ENCODE results near the gene G3BP1. TPM values are rescaled to one million over a fixed set of nuclear protein-coding genes. Genes with fewer than 3 reads are reported as not detected.
A peak's percentile ranks its signal among the peaks of the same experiment; 100 is the strongest.

Gene G3BP1
- total RNA-seq, 2 donors from 2014 or later = 64.7 to 182 TPM

DNA sequence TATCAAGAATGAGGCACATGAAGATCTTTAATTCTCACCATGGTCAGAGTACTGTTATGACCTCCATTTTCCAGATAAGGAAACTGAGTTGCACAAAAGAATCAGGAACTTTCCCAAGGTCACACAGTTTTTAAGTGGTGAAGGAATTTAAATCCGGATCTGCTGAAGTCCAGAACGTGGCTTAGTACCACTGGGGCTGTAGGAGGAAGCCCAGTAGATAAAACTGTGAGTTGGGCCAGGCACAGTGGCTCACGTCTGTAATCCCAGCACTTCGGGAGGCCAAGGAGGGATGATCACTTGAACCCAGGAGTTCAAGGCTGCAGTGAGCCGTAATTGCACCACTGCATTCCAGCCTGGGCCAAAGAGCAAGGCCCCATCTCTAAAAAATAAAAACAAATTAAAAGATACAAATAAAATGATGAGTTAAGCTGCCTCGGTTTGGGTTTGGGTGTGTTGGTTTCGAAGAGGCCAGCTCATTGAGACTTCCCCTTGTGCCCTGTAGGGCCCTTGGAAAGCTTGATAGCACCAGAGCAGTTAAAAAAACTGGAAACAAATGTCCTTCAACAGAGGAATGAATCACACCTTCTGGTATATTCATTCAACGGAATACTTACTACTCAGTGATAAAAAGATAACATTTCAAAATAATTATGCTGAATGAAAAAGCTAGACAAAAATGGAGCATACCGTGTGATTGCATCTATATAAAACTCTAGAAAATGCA lies 33.5 kb upstream of the G3BP1 start:
- Histone ChIP-seq H3K4me1 (ENCODE audit: control insufficient read depth in 1 of 2, low read depth in 2 of 2) (peaks cover 28 to 46% of the 10 kb centered on the region in 2 donors), H3K36me3 (no peaks in the 10 kb centered on the region), H3K27ac (no peak overlapping the region), H3K27me3 (replicated peaks; ENCODE audit: insufficient read depth) (no peaks in the 10 kb centered on the region), H3K9me3 (no peaks in the 10 kb centered on the region), H3K4me3 (no peak overlapping the region)
- DNase-seq (ENCODE audit: low spot score) (no peak), ATAC-seq (ENCODE audit: insufficient number of reproducible peaks, low FRiP score, low read depth) (no peak)
- TF ChIP-seq, protein P1, sequence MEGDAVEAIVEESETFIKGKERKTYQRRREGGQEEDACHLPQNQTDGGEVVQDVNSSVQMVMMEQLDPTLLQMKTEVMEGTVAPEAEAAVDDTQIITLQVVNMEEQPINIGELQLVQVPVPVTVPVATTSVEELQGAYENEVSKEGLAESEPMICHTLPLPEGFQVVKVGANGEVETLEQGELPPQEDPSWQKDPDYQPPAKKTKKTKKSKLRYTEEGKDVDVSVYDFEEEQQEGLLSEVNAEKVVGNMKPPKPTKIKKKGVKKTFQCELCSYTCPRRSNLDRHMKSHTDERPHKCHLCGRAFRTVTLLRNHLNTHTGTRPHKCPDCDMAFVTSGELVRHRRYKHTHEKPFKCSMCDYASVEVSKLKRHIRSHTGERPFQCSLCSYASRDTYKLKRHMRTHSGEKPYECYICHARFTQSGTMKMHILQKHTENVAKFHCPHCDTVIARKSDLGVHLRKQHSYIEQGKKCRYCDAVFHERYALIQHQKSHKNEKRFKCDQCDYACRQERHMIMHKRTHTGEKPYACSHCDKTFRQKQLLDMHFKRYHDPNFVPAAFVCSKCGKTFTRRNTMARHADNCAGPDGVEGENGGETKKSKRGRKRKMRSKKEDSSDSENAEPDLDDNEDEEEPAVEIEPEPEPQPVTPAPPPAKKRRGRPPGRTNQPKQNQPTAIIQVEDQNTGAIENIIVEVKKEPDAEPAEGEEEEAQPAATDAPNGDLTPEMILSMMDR (IDR thresholded peaks at IDR 0.05) = no peak

DNA sequence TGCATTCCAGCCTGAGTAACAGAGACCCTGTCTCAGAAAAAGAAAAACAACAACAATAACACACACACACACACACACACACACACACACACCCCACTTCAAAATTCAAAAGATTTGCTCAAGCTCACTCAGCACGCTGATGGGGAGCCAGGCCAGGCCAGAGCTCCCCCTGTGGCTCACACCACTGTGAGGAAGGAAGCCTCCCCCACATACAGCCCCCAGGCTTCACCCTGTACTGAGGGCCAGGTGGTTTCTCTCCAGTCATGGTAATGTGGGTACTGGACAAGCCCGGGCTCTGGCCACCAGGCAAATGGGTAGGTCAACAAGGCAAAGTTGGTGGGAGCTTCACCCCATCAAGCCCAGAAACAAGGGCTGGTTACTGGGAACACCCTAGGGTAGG lies 32.4 kb upstream of the G3BP1 start:
- ATAC-seq (ENCODE audit: insufficient number of reproducible peaks, low FRiP score, low read depth) (no peak), DNase-seq (ENCODE audit: low spot score) (no peak)
- H3K9me3 ChIP-seq = no peaks in the 10 kb centered on the region
- H3K27ac ChIP-seq = peak overlapping the region; percentile 75 to 77
- no peaks in the 10 kb centered on the region for H3K36me3 ChIP-seq
- TF ChIP-seq, protein P1 (IDR thresholded peaks at IDR 0.05) = no peak
- H3K27me3 ChIP-seq (replicated peaks; ENCODE audit: insufficient read depth) = no peaks in the 10 kb centered on the region
- H3K4me3 ChIP-seq = no peak overlapping the region
- peaks cover 28 to 46% of the 10 kb centered on the region in 2 donors for H3K4me1 ChIP-seq (ENCODE audit: control insufficient read depth in 1 of 2, low read depth in 2 of 2)

DNA sequence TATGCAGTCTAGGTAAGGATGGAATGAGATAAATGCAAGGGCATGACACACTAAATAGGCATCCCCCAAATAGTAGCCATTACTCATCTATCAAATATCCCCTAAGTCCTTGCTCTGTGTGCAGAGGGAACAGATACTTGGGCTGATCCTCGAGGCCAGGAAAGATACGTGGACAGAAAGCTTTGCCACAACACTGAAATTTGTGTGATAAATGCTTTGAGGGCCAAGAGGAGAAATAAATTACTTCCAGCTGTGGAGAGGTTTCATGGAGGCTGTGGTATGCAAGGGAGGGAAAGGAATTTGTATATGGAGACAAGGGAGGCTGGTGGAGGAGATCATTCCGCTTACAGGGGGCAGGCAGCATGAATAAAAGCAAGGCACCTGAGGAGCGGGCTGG lies 31.8 kb upstream of the G3BP1 start:
- no peak for DNase-seq (ENCODE audit: low spot score)
- H3K9me3 ChIP-seq = no peaks in the 10 kb centered on the region
- H3K4me1 ChIP-seq (ENCODE audit: control insufficient read depth in 1 of 2, low read depth in 2 of 2) = peaks cover 28 to 50% of the 10 kb centered on the region in 2 donors
- no peaks in the 10 kb centered on the region for H3K27me3 ChIP-seq (replicated peaks; ENCODE audit: insufficient read depth)
- H3K4me3 ChIP-seq = peak overlapping the region; percentile 14
- peak overlapping the region; percentile 75 to 77 for H3K27ac ChIP-seq
- H3K36me3 ChIP-seq = no peaks in the 10 kb centered on the region
- ATAC-seq (ENCODE audit: insufficient number of reproducible peaks, low FRiP score, low read depth) = no peak
- TF ChIP-seq, protein P1 (IDR thresholded peaks at IDR 0.05) = no peak

DNA sequence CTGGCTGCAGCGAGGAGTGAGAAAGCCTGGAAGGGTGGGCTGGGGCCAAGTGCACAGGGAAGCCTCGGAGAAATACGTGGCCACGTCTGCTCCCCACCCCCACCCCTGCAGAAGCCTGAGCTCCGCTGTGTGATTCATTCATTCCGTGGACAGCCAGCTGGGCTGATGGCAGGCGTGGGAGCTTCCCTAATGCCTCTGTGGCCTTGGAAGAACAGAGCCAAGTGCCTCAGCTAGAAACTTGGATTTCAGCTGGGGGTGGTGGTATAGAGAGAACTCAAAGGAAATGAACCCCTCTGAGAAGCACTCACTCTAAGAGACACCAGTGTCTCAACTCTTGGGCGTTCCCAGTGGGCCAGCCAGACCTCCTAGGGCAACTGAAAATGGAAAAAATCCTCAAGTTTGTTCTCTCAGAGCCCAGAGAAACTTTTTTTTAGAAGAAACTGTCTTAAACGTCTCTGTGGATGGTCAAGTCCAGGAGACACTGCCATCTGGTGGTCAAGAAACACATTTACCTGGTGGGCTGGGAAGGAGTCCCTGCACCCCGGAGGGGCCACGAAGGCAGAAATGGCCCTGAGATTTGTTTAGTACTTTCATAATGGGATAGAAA lies 31.3 kb upstream of the G3BP1 start:
- peak overlapping the region; percentile 75 to 77 for H3K27ac ChIP-seq
- H3K4me3 ChIP-seq = peak overlapping the region; percentile 24
- peaks cover 28 to 55% of the 10 kb centered on the region in 2 donors for H3K4me1 ChIP-seq (ENCODE audit: control insufficient read depth in 1 of 2, low read depth in 2 of 2)
- H3K9me3 ChIP-seq = no peaks in the 10 kb centered on the region
- H3K36me3 ChIP-seq = no peaks in the 10 kb centered on the region
- DNase-seq (ENCODE audit: low spot score) = no peak
- TF ChIP-seq, protein P1 (IDR thresholded peaks at IDR 0.05) = peak; percentile 93
- no peaks in the 10 kb centered on the region for H3K27me3 ChIP-seq (replicated peaks; ENCODE audit: insufficient read depth)
- ATAC-seq (ENCODE audit: insufficient number of reproducible peaks, low FRiP score, low read depth) = peak; percentile 41

DNA sequence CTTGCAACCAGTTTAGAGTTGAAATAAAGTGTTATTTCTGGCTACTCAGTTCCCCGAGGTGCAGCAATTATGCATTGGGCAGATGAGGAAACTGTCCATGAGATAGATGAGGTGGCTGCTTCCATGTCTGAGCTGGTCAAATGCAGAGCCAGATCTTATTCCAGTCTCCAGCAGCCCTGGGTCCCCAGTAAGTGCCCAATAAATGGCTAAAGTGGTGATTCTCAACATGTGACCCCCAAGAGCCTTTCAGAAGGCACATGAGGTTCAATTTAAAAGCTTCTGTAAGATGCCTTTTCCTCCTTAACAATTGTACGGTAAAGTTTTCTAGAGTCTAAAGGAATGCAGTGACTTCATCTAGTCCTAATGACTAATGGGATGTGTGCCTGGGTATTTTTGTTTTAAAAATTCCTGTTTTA lies 30.8 kb upstream of the G3BP1 start:
- no peaks in the 10 kb centered on the region for H3K9me3 ChIP-seq
- peak overlapping the region; percentile 75 to 77 for H3K27ac ChIP-seq
- H3K27me3 ChIP-seq (replicated peaks; ENCODE audit: insufficient read depth) = no peaks in the 10 kb centered on the region
- H3K4me1 ChIP-seq (ENCODE audit: control insufficient read depth in 1 of 2, low read depth in 2 of 2) = peaks cover 28 to 60% of the 10 kb centered on the region in 2 donors
- H3K36me3 ChIP-seq = no peaks in the 10 kb centered on the region
- DNase-seq (ENCODE audit: low spot score) (no peak), ATAC-seq (ENCODE audit: insufficient number of reproducible peaks, low FRiP score, low read depth) (peak; percentile 31)
- H3K4me3 ChIP-seq = peak overlapping the region; percentile 24
- TF ChIP-seq, protein P1 (IDR thresholded peaks at IDR 0.05) = no peak

Measured in thoracic aorta (tissue), 2 donors.